Astrocyte (in vitro differentiated cells and primary cell): Measurements from ENCODE around the gene C1QL1. TPM values are rescaled to one million over a fixed set of nuclear protein-coding genes. Genes with fewer than 3 reads are reported as not detected.

ENCODE experiments used
- DNase-seq: peaks from one replicate; pipeline ENCODE4 v3.0.0-alpha.2; 2010; ENCODE audit warnings: low read depth
- FAIRE-seq: peaks from 2 replicates; lab custom pipeline; 2011; peaks lifted over from hg19 to GRCh38; lab: Jason Lieb, UNC
- H2AFZ ChIP-seq: 2 replicates; pipeline ENCODE4 v1.6.0; 2012; ENCODE audit warnings: low read depth, low read length, inconsistent platforms
- H3K27ac ChIP-seq: 2 replicates; pipeline ENCODE4 v1.5.1; 2011; ENCODE audit warnings: low read depth, low read length, inconsistent platforms
- H3K27me3 ChIP-seq: 2 replicates; pipeline ENCODE4 v1.6.0; 2011; ENCODE audit warnings: low read length, inconsistent platforms; ENCODE audit not compliant: insufficient read depth
- H3K36me3 ChIP-seq: 2 replicates; pipeline ENCODE4 v1.5.1; 2011; ENCODE audit warnings: low read length, inconsistent platforms; ENCODE audit not compliant: insufficient read depth
- H3K4me1 ChIP-seq: 2 replicates; pipeline ENCODE4 v1.5.1; 2011; ENCODE audit warnings: low read length, inconsistent platforms; ENCODE audit not compliant: insufficient read depth
- H3K4me2 ChIP-seq: 2 replicates; pipeline ENCODE4 v1.6.0; 2012; ENCODE audit warnings: low read length, inconsistent platforms
- H3K4me3 ChIP-seq: 2 replicates; pipeline ENCODE4 v1.5.1; 2011; ENCODE audit warnings: low read depth, mild to moderate bottlenecking, low read length, inconsistent platforms; ENCODE audit not compliant: insufficient read depth
- H3K79me2 ChIP-seq: 2 replicates; pipeline ENCODE4 v1.6.0; 2012; ENCODE audit warnings: mild to moderate bottlenecking, low read length, inconsistent platforms; ENCODE audit not compliant: insufficient read depth
- H3K9ac ChIP-seq: 2 replicates; pipeline ENCODE4 v1.6.0; 2012; ENCODE audit warnings: mild to moderate bottlenecking, low read length, inconsistent platforms
- H3K9me3 ChIP-seq: 2 replicates; pipeline ENCODE4 v1.5.1; 2012; ENCODE audit warnings: low read depth, mild to moderate bottlenecking, low read length, inconsistent platforms; ENCODE audit not compliant: insufficient read depth
- H4K20me1 ChIP-seq: 2 replicates; pipeline ENCODE4 v1.6.0; 2012; ENCODE audit warnings: low read length, inconsistent platforms; ENCODE audit not compliant: insufficient read depth
- H3K27ac Mint-ChIP-seq: one replicate; pipeline ENCODE4 v1.8.0; 2021; ENCODE audit warnings: mild to moderate bottlenecking, mixed read lengths; ENCODE audit not compliant: unreplicated experiment
- H3K27me3 Mint-ChIP-seq: one replicate; pipeline ENCODE4 v1.8.0; 2021; ENCODE audit warnings: low read depth, mixed read lengths; ENCODE audit not compliant: unreplicated experiment
- H3K36me3 Mint-ChIP-seq: one replicate; pipeline ENCODE4 v1.8.0; 2021; ENCODE audit warnings: low read depth, mixed read lengths; ENCODE audit not compliant: unreplicated experiment
- H3K4me1 Mint-ChIP-seq: one replicate; pipeline ENCODE4 v1.8.0; 2021; ENCODE audit warnings: low read depth, mixed read lengths; ENCODE audit not compliant: unreplicated experiment
- H3K4me3 Mint-ChIP-seq: one replicate; pipeline ENCODE4 v1.8.0; 2021; ENCODE audit warnings: mild to moderate bottlenecking, moderate library complexity, mixed read lengths; ENCODE audit not compliant: unreplicated experiment
- H3K9me3 Mint-ChIP-seq: one replicate; pipeline ENCODE4 v1.8.0; 2021; ENCODE audit warnings: mild to moderate bottlenecking, mixed read lengths; ENCODE audit not compliant: unreplicated experiment
- CTCF ChIP-seq: IDR thresholded peaks from 2 replicates; pipeline ENCODE4 v1.5.1; 2011; ENCODE audit warnings: low read depth, mild to moderate bottlenecking, inconsistent platforms, low read length, moderate library complexity; ENCODE audit not compliant: insufficient read depth
- EZH2 ChIP-seq: IDR thresholded peaks from 2 replicates; pipeline ENCODE4 v1.6.1; 2012; ENCODE audit warnings: mild to moderate bottlenecking, low read length, inconsistent platforms; ENCODE audit not compliant: insufficient read depth
- total RNA-seq: library from RNA; stranded (reverse); gene quantifications from 2 replicates; pipeline ENCODE4 v1.2.1, GENCODE V29; 2021

Gene C1QL1
- total RNA-seq, 1 donor from 2014 or later = not detected

GRCh38 chr17:44924107-44924544 lies 44.0 kb downstream of the C1QL1 start:
- Histone ChIP-seq H3K79me2 (no peaks in the 10 kb centered on the region), H3K4me3 (no peak overlapping the region), H3K27ac (no peak overlapping the region), H3K36me3 (peaks cover 5% of the 10 kb centered on the region), H3K27me3 (peaks cover 9% of the 10 kb centered on the region), H3K4me1 (no peaks in the 10 kb centered on the region), H3K9ac (no peak overlapping the region), H3K4me2 (no peak overlapping the region), H2AFZ (no peak overlapping the region), H3K9me3 (no peaks in the 10 kb centered on the region), H4K20me1 (no peaks in the 10 kb centered on the region)
- Mint-ChIP-seq H3K27me3 (peaks cover 38% of the 10 kb centered on the region), H3K4me3 (no peak overlapping the region), H3K36me3 (no peaks in the 10 kb centered on the region), H3K27ac (no peak overlapping the region), H3K4me1 (no peaks in the 10 kb centered on the region), H3K9me3 (no peaks in the 10 kb centered on the region)
- FAIRE-seq = no peak
- no peak for DNase-seq
- no peak for TF ChIP-seq CTCF
- TF ChIP-seq EZH2 = no peak

- Mint-ChIP-seq H3K4me3 (no peak overlapping the region), H3K9me3 (no peaks in the 10 kb centered on the region), H3K27me3 (peaks cover 38% of the 10 kb centered on the region), H3K27ac (no peak overlapping the region), H3K36me3 (no peaks in the 10 kb centered on the region), H3K4me1 (no peaks in the 10 kb centered on the region)
- Histone ChIP-seq H2AFZ (no peak overlapping the region), H3K27me3 (peaks cover 9% of the 10 kb centered on the region), H3K79me2 (no peaks in the 10 kb centered on the region), H3K9me3 (no peaks in the 10 kb centered on the region), H3K9ac (no peak overlapping the region), H3K27ac (no peak overlapping the region), H3K4me1 (no peaks in the 10 kb centered on the region), H3K36me3 (peaks cover 4% of the 10 kb centered on the region), H3K4me3 (no peak overlapping the region), H4K20me1 (no peaks in the 10 kb centered on the region), H3K4me2 (no peak overlapping the region)
- FAIRE-seq (no peak), DNase-seq (no peak)
- TF ChIP-seq CTCF (no peak), EZH2 (no peak)
Measured at GRCh38 chr17:44922746-44923470, 45.2 kb downstream of the C1QL1 start.

GRCh38 chr17:44922136-44922535 lies 46.0 kb downstream of the C1QL1 start:
- no peak overlapping the region for H3K9ac ChIP-seq
- Mint-ChIP-seq H3K27me3 (peaks cover 42% of the 10 kb centered on the region), H3K9me3 (no peaks in the 10 kb centered on the region), H3K36me3 (no peaks in the 10 kb centered on the region), H3K27ac (no peak overlapping the region), H3K4me3 (no peak overlapping the region), H3K4me1 (no peaks in the 10 kb centered on the region)
- no peak overlapping the region for H2AFZ ChIP-seq
- FAIRE-seq (no peak), DNase-seq (no peak)
- TF ChIP-seq CTCF (no peak), EZH2 (no peak)
- no peaks in the 10 kb centered on the region for H4K20me1 ChIP-seq
- peaks cover 4% of the 10 kb centered on the region for H3K4me1 ChIP-seq
- no peak overlapping the region for H3K4me3 ChIP-seq
- no peaks in the 10 kb centered on the region for H3K36me3 ChIP-seq
- no peak overlapping the region for H3K4me2 ChIP-seq
- H3K79me2 ChIP-seq = no peaks in the 10 kb centered on the region
- peaks cover 9% of the 10 kb centered on the region for H3K27me3 ChIP-seq
- no peak overlapping the region for H3K27ac ChIP-seq
- H3K9me3 ChIP-seq = no peaks in the 10 kb centered on the region
